ENCODE measurements around the gene ACTMAP.

Gene ACTMAP

DNA sequence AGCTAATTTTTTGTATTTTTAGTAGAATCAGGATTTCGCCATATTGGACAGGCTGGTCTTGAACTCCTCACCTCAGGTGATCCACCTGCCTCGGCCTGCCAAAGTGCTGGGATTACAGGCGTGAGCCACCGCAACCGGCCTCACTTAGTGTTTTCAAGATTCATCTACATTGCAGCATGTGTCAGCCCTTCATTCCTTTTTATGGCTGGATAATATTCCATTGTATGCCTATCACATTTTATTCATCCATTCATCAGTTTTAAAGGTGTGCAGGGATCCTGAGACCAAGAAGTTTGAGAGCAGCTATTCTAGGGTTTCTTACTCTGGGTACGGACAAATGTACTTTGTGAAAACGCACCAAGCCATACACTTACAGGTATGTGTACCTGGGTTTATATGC is 42.7 kb downstream of the ACTMAP start:
- no peak for ATAC-seq
- TF ChIP-seq GLIS3 (CRISPR knock-in tag; IDR thresholded peaks at IDR 0.05) (no peak), PPARA (CRISPR knock-in tag; IDR thresholded peaks at IDR 0.05; ENCODE audit: borderline replicate concordance) (no peak), CSDC2 (CRISPR knock-in tag; IDR thresholded peaks at IDR 0.05) (no peak), ESRRG (CRISPR knock-in tag; IDR thresholded peaks at IDR 0.05) (no peak), ZFP3 (CRISPR knock-in tag; IDR thresholded peaks at IDR 0.05) (no peak), RARB (CRISPR knock-in tag; IDR thresholded peaks at IDR 0.05) (no peak), BACH2 (CRISPR knock-in tag; IDR thresholded peaks at IDR 0.05; ENCODE audit: borderline replicate concordance) (no peak)
- TF ChIP-seq, protein P1, sequence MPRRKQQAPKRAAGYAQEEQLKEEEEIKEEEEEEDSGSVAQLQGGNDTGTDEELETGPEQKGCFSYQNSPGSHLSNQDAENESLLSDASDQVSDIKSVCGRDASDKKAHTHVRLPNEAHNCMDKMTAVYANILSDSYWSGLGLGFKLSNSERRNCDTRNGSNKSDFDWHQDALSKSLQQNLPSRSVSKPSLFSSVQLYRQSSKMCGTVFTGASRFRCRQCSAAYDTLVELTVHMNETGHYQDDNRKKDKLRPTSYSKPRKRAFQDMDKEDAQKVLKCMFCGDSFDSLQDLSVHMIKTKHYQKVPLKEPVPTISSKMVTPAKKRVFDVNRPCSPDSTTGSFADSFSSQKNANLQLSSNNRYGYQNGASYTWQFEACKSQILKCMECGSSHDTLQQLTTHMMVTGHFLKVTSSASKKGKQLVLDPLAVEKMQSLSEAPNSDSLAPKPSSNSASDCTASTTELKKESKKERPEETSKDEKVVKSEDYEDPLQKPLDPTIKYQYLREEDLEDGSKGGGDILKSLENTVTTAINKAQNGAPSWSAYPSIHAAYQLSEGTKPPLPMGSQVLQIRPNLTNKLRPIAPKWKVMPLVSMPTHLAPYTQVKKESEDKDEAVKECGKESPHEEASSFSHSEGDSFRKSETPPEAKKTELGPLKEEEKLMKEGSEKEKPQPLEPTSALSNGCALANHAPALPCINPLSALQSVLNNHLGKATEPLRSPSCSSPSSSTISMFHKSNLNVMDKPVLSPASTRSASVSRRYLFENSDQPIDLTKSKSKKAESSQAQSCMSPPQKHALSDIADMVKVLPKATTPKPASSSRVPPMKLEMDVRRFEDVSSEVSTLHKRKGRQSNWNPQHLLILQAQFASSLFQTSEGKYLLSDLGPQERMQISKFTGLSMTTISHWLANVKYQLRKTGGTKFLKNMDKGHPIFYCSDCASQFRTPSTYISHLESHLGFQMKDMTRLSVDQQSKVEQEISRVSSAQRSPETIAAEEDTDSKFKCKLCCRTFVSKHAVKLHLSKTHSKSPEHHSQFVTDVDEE (CRISPR knock-in tag; IDR thresholded peaks at IDR 0.05), result no peak

DNA sequence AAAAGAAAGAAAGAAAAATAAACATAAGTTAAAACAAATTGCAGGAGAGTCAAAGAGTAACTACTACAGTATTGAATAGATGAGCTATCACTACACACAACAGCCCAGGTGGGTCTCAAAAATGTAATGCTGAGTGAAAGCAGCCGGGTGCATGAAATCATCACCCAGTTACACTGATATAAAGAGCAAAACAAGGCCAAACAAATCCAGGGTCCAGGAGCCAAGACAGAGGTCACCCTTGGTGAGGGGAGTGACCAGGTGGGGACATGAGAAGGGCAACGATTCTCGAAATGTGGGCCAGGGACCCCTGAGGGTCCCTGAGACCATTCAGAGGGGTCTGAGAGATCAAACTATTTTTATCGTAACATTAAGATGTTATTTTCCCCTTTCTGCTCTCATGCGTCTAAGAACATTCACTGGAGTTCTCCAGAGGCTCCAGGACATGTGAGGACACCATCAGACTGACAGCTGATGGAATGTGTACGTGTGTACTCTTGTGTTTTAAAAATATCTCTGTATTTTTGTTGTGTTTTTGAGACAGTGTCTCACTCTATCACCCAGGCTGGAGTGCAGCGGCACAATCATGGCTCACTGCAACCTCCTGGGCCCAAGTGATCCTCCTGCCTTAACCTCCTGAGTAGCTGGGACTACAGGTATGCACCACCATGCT is 44.2 kb downstream of the ACTMAP start:
- no peak for ATAC-seq

DNA sequence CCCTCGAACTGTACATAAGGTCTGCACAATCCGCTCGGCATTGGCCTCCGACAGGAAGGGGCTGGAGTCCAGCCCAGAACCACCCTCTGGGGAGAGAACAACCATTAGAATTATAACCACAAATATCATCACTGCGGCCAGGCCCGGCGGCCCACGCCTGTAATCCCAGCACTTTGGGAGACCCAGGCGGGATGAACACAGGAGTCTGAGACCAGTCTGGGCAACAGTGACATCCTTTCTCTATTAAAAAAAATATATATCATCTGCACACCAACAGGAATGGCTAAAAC is 45.0 kb downstream of the ACTMAP start:
- TF ChIP-seq ZC3H10 (CRISPR knock-in tag; IDR thresholded peaks at IDR 0.05) (no peak), PATZ1 (CRISPR knock-in tag; IDR thresholded peaks at IDR 0.05; ENCODE audit: borderline replicate concordance) (no peak), SNAI2 (CRISPR knock-in tag; IDR thresholded peaks at IDR 0.05) (no peak), RARB (CRISPR knock-in tag; IDR thresholded peaks at IDR 0.05) (no peak), ZFP30 (CRISPR knock-in tag; IDR thresholded peaks at IDR 0.05) (no peak), CREB5 (CRISPR knock-in tag; IDR thresholded peaks at IDR 0.05; ENCODE audit: low read depth) (no peak), ZNF70 (CRISPR knock-in tag; IDR thresholded peaks at IDR 0.05) (no peak), PPARA (CRISPR knock-in tag; IDR thresholded peaks at IDR 0.05; ENCODE audit: borderline replicate concordance) (no peak), TOX (CRISPR knock-in tag; IDR thresholded peaks at IDR 0.05; ENCODE audit: borderline replicate concordance) (no peak), ARNTL (CRISPR knock-in tag; IDR thresholded peaks at IDR 0.05; ENCODE audit: borderline replicate concordance, low read depth) (no peak), ESRRG (CRISPR knock-in tag; IDR thresholded peaks at IDR 0.05) (no peak), GLIS3 (CRISPR knock-in tag; IDR thresholded peaks at IDR 0.05) (no peak), ZNF8 (CRISPR knock-in tag; IDR thresholded peaks at IDR 0.05) (no peak), ZFP3 (CRISPR knock-in tag; IDR thresholded peaks at IDR 0.05) (no peak)
- TF ChIP-seq, protein P1 (CRISPR knock-in tag; IDR thresholded peaks at IDR 0.05), result no peak
- TF ChIP-seq, protein P2, sequence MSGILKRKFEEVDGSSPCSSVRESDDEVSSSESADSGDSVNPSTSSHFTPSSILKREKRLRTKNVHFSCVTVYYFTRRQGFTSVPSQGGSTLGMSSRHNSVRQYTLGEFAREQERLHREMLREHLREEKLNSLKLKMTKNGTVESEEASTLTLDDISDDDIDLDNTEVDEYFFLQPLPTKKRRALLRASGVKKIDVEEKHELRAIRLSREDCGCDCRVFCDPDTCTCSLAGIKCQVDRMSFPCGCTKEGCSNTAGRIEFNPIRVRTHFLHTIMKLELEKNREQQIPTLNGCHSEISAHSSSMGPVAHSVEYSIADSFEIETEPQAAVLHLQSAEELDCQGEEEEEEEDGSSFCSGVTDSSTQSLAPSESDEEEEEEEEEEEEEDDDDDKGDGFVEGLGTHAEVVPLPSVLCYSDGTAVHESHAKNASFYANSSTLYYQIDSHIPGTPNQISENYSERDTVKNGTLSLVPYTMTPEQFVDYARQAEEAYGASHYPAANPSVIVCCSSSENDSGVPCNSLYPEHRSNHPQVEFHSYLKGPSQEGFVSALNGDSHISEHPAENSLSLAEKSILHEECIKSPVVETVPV (CRISPR knock-in tag; IDR thresholded peaks at IDR 0.05), result no peak
- no peak for ATAC-seq

More for the DNA sequence above, 44.2 kb downstream of the ACTMAP start:
- no peak for TF ChIP-seq CREB5 (CRISPR knock-in tag; IDR thresholded peaks at IDR 0.05; ENCODE audit: low read depth)
- TF ChIP-seq TOX (CRISPR knock-in tag; IDR thresholded peaks at IDR 0.05; ENCODE audit: borderline replicate concordance), result no peak
- no peak for TF ChIP-seq ISL1 (CRISPR knock-in tag; IDR thresholded peaks at IDR 0.05)
- TF ChIP-seq, protein P2 (CRISPR knock-in tag; IDR thresholded peaks at IDR 0.05), result no peak
- TF ChIP-seq PPARA (CRISPR knock-in tag; IDR thresholded peaks at IDR 0.05; ENCODE audit: borderline replicate concordance), result no peak
- TF ChIP-seq OSR1 (CRISPR knock-in tag; IDR thresholded peaks at IDR 0.05), result no peak
- TF ChIP-seq BACH2 (CRISPR knock-in tag; IDR thresholded peaks at IDR 0.05; ENCODE audit: borderline replicate concordance), result no peak
- no peak for TF ChIP-seq RARB (CRISPR knock-in tag; IDR thresholded peaks at IDR 0.05)

Data from SK-N-SH treated with all-trans-retinoic acid at 6 μM for 48 hours (cell line).